ENCODE results near the gene GRIA3. TPM values are rescaled to one million over a fixed set of nuclear protein-coding genes. Genes with fewer than 3 reads are reported as not detected.

The GRIA3 gene
- total RNA-seq, 1 experiment from 2014 or later: not detected

- ChIA-PET RAD21 (ENCODE audit: low non-redundant PET in 1 of 2, low total read pairs in 2 of 2, uncharacterized antibody in 2 of 2, unreplicated experiment in 2 of 2) (no interaction called here), POLR2A (no interaction called here), CTCF (no interaction called here)
- Histone ChIP-seq H2AFZ (ENCODE audit: low read depth, low read length, poor library complexity, severe bottlenecking) (no peak overlapping the region), H3K4me2 (ENCODE audit: low read length) (no peak overlapping the region), H3K9me3 (ENCODE audit: control insufficient read depth in 1 of 2, insufficient read depth in 1 of 2, low read depth in 1 of 2, low read length in 2 of 2) (no peaks in the 10 kb centered on the region), H3K36me3 (ENCODE audit: control insufficient read depth in 1 of 2, insufficient read depth in 2 of 2, low read length in 2 of 2) (no peaks in the 10 kb centered on the region), H3K4me1 (ENCODE audit: control insufficient read depth in 1 of 2, insufficient read depth in 2 of 2, low read length in 2 of 2) (no peaks in the 10 kb centered on the region), H3K79me2 (ENCODE audit: insufficient read depth, low read length) (no peaks in the 10 kb centered on the region), H3K9me2 (ENCODE audit: insufficient read depth) (no peaks in the 10 kb centered on the region), H3K4me3 (replicated peaks in 1 of 2; ENCODE audit: low read depth in 1 of 2, low read length in 2 of 2) (no peak overlapping the region), H3K27ac (ENCODE audit: low read depth, low read length) (no peak overlapping the region), H3K27me3 (ENCODE audit: insufficient read depth, low read length) (no peaks in the 10 kb centered on the region; the same call in 1 of the 2 replicates), H3K9ac (ENCODE audit: low read length) (no peak overlapping the region), H4K20me1 (ENCODE audit: insufficient read depth) (no peaks in the 10 kb centered on the region)
- DNase-seq (ENCODE audit: low read depth, low spot score) (no peak), ATAC-seq (no peak)
- no peak for TF ChIP-seq CTCF (IDR thresholded peaks at IDR 0.05 in 2 of 3, conservative IDR thresholded peaks at IDR 0.05 in 1 of 3; ENCODE audit: borderline replicate concordance in 1 of 3, insufficient read depth in 1 of 3, low read depth in 2 of 3, low read length in 2 of 3)
- TF ChIP-seq ELF1 (IDR thresholded peaks at IDR 0.05; ENCODE audit: borderline replicate concordance, low read depth): no peak
- TF ChIP-seq CEBPB (IDR thresholded peaks at IDR 0.05; ENCODE audit: low read depth): no peak
- TF ChIP-seq ZNF274 (IDR thresholded peaks at IDR 0.05; ENCODE audit: low read depth, low read length): no peak
- no peak for TF ChIP-seq CBX3 (IDR thresholded peaks at IDR 0.05; ENCODE audit: low read depth)
- TF ChIP-seq REST (IDR thresholded peaks at IDR 0.05; ENCODE audit: low read depth): no peak
- no peak for TF ChIP-seq EZH2phosphoT487 (IDR thresholded peaks at IDR 0.05; ENCODE audit: borderline replicate concordance)
- TF ChIP-seq POLR2A (IDR thresholded peaks at IDR 0.05; ENCODE audit: borderline replicate concordance, extremely low read depth, insufficient read depth, insufficient read length): no peak
- TF ChIP-seq TCF7L2 (IDR thresholded peaks at IDR 0.05; ENCODE audit: borderline replicate concordance, extremely low read depth, insufficient read depth, insufficient read length): no peak
- TF ChIP-seq SRF (IDR thresholded peaks at IDR 0.05; ENCODE audit: low read depth): no peak
- no TSS peak for BruUV-seq (replicated peaks)
- intact Hi-C loops (cut with micrococcal nuclease): no loop called here
Measured at GRCh38 chrX:123358457-123358856, 174.4 kb downstream of the GRIA3 start.
